HG02973 (cell line): ENCODE data around the gene C6orf62.
"Not testable (repeated sequence)": the region's sequence is repeated elsewhere in the genome, so short reads cannot be mapped to it uniquely, and the experiment has no call there.

Source experiments
- ATAC-seq: cut with Tn5 transposase; IDR thresholded peaks from one replicate; pipeline ENCODE4 v1.9.1; 2021; ENCODE audit warnings: moderate library complexity; ENCODE audit not compliant: unreplicated experiment

Gene C6orf62

GRCh38 chr6:24668997-24669361, 50.0 kb downstream of the C6orf62 start:
- ATAC-seq, result no peak

GRCh38 chr6:24668066-24668996, 50.6 kb downstream of the C6orf62 start:
- not testable (repeated sequence) for ATAC-seq

GRCh38 chr6:24667378-24667803, 51.6 kb downstream of the C6orf62 start:
- peak; percentile 6 for ATAC-seq

- peak; percentile 95 for ATAC-seq
These were observed 52.1 kb downstream of the C6orf62 start, which contains the start of the genes ACOT13 and TDP2 for GRCh38 chr6:24666641-24667377. Gene ACOT13, plus strand, starts transcription at chr6:24667077. Its CDS starts 187 bp downstream, at chr6:24667264. Gene TDP2, minus strand, starts transcription at chr6:24666899. Its CDS starts 37 bp downstream, at chr6:24666862.

- ATAC-seq, result peak; percentile 28
These were observed 52.8 kb downstream of the C6orf62 start for GRCh38 chr6:24666097-24666640.

GRCh38 chr6:24664046-24664987, 54.6 kb downstream of the C6orf62 start:
- no peak for ATAC-seq

- ATAC-seq, result no peak
These were observed 55.8 kb downstream of the C6orf62 start for GRCh38 chr6:24663189-24663588.

GRCh38 chr6:24662236-24662635, 56.7 kb downstream of the C6orf62 start:
- no peak for ATAC-seq

- not testable (repeated sequence) for ATAC-seq
These were observed 57.2 kb downstream of the C6orf62 start for GRCh38 chr6:24661759-24662158.

GRCh38 chr6:24660105-24660504, 58.8 kb downstream of the C6orf62 start:
- ATAC-seq, result no peak

GRCh38 chr6:24659561-24659960, 59.4 kb downstream of the C6orf62 start:
- no peak for ATAC-seq

GRCh38 chr6:24658573-24659560, 60.1 kb downstream of the C6orf62 start:
- no peak for ATAC-seq

- no peak for ATAC-seq
These were observed 63.7 kb downstream of the C6orf62 start for GRCh38 chr6:24655215-24655614.
